Loucy (cell line): ENCODE results near the gene MTARC1.

Experiments used
- H2AFZ ChIP-seq: fragments of 200-600 bp; sonication (generic); 2 replicates; pipeline ENCODE4 v1.6.0; 2016; ENCODE audit warnings: antibody characterized with exemption, mild to moderate bottlenecking, low read length, moderate library complexity
- H3F3A ChIP-seq: fragments of 200-600 bp; 2 replicates; pipeline ENCODE4 v1.6.0; 2016; ENCODE audit warnings: antibody characterized with exemption, low read depth, mild to moderate bottlenecking
- H3K27me3 ChIP-seq: fragments of 200-600 bp; sonication (generic); 2 replicates; pipeline ENCODE4 v1.6.1; 2014; ENCODE audit warnings: low read length, mild to moderate bottlenecking; ENCODE audit not compliant: insufficient read depth, poor library complexity, severe bottlenecking
- H3K36me3 ChIP-seq: fragments of 200-600 bp; sonication (generic); 2 replicates; pipeline ENCODE4 v1.6.1; 2016; ENCODE audit warnings: low read length; ENCODE audit not compliant: insufficient read depth
- H3K4me1 ChIP-seq: fragments of 200-600 bp; sonication (generic); 2 replicates; pipeline ENCODE4 v1.5.1; 2014; ENCODE audit warnings: low read length, mild to moderate bottlenecking; ENCODE audit not compliant: insufficient read depth, poor library complexity, severe bottlenecking
- H3K4me2 ChIP-seq: fragments of 200-600 bp; sonication (generic); 2 replicates; pipeline ENCODE4 v1.6.0; 2014; ENCODE audit warnings: antibody characterized with exemption, low read length, low read depth, mild to moderate bottlenecking; ENCODE audit not compliant: poor library complexity, severe bottlenecking
- H3K4me3 ChIP-seq: fragments of 200-600 bp; sonication (generic); 2 replicates; pipeline ENCODE4 v1.5.1; 2014; ENCODE audit warnings: low read length, mild to moderate bottlenecking, mixed read lengths; ENCODE audit not compliant: poor library complexity, severe bottlenecking
- H3K79me2 ChIP-seq: fragments of 200-600 bp; sonication (generic); 2 replicates; pipeline ENCODE4 v1.6.1; 2014; ENCODE audit warnings: low read length; ENCODE audit not compliant: insufficient read depth
- H3K9ac ChIP-seq: fragments of 200-600 bp; sonication (generic); 2 replicates; pipeline ENCODE4 v1.6.0; 2014; ENCODE audit warnings: mild to moderate bottlenecking, low read depth, low read length, moderate library complexity; ENCODE audit not compliant: poor library complexity, severe bottlenecking
- H3K9me2 ChIP-seq: fragments of 200-600 bp; sonication (generic); replicated peaks from 2 replicates; pipeline ENCODE4 v1.6.1; 2016; ENCODE audit warnings: low read depth, low read length, mixed read lengths
- H3K9me3 ChIP-seq: fragments of 200-600 bp; sonication (generic); 2 replicates; pipeline ENCODE4 v1.6.1; 2014; ENCODE audit warnings: mild to moderate bottlenecking, antibody characterized with exemption, low read length, low read depth; ENCODE audit not compliant: insufficient read depth
- H4K20me1 ChIP-seq: fragments of 200-600 bp; sonication (generic); 2 replicates; pipeline ENCODE4 v1.6.0; 2014; ENCODE audit warnings: antibody characterized with exemption, low read length, mild to moderate bottlenecking; ENCODE audit not compliant: insufficient read depth, poor library complexity, severe bottlenecking
- CTCF ChIP-seq: fragments of 200-600 bp; sonication (generic); conservative IDR thresholded peaks from 2 replicates; pipeline ENCODE4 v1.5.1; 2014; ENCODE audit warnings: mild to moderate bottlenecking, antibody characterized with exemption, low read length
- EZH2phosphoT487 ChIP-seq: fragments of 200-600 bp; IDR thresholded peaks from 2 replicates; pipeline ENCODE4 v1.6.1; 2018; ENCODE audit warnings: antibody characterized with exemption, mild to moderate bottlenecking, moderate library complexity, borderline replicate concordance

The MTARC1 gene

GRCh38 chr1:220785166-220786056 lies 1.3 kb upstream of the MTARC1 start:
- Histone ChIP-seq H3K79me2 (no peaks in the 10 kb centered on the region), H3K9me2 (no peaks in the 10 kb centered on the region), H4K20me1 (no peaks in the 10 kb centered on the region), H3K4me2 (no peak overlapping the region), H3K4me3 (no peak overlapping the region), H3F3A (no peaks in the 10 kb centered on the region), H3K9me3 (no peaks in the 10 kb centered on the region), H3K36me3 (no peaks in the 10 kb centered on the region), H3K27me3 (no peaks in the 10 kb centered on the region), H3K9ac (no peak overlapping the region), H3K4me1 (no peaks in the 10 kb centered on the region), H2AFZ (no peak overlapping the region)
- no peak for TF ChIP-seq CTCF
- TF ChIP-seq EZH2phosphoT487, result no peak

- TF ChIP-seq EZH2phosphoT487, result no peak
- TF ChIP-seq CTCF, result no peak
- no peaks in the 10 kb centered on the region for H3F3A ChIP-seq
- no peak overlapping the region for H3K9ac ChIP-seq
- no peaks in the 10 kb centered on the region for H3K36me3 ChIP-seq
- no peaks in the 10 kb centered on the region for H3K9me3 ChIP-seq
- no peaks in the 10 kb centered on the region for H3K9me2 ChIP-seq
- no peaks in the 10 kb centered on the region for H4K20me1 ChIP-seq
- no peak overlapping the region for H3K4me2 ChIP-seq
- no peak overlapping the region for H3K4me3 ChIP-seq
- H3K79me2 ChIP-seq, result no peaks in the 10 kb centered on the region
- no peak overlapping the region for H2AFZ ChIP-seq
- H3K27me3 ChIP-seq, result no peaks in the 10 kb centered on the region
- H3K4me1 ChIP-seq, result no peaks in the 10 kb centered on the region
These were observed 716 bp upstream of the MTARC1 start for GRCh38 chr1:220786057-220786336.

DNA sequence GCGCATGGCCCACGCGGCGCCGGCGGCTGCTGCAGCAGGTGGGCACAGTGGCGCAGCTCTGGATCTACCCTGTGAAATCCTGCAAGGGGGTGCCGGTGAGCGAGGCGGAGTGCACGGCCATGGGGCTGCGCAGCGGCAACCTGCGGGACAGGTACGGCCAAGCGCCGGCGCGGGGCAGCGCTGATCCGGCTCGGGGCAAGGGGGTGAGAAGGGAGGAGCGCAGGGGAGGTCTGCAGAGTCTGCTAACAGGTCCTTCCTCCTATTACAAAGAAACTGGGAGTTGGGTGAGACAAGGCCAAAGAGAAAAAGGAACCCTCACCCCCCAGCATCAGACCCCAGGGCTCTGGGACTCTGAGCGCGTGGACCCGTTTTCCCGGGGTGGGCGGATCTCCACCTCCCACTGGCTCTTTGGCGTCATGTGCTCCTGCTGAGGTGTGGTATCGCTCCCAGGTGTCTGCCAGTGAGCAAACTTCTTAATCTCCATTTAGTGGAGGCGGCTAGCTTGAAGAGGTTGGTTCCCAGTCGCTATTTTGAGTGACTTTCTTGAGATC lies 431 bp downstream of the MTARC1 start:
- H2AFZ ChIP-seq, result no peak overlapping the region
- H3K9ac ChIP-seq, result no peak overlapping the region

More for the DNA sequence above, 431 bp downstream of the MTARC1 start:
- H3K4me1 ChIP-seq, result no peaks in the 10 kb centered on the region
- TF ChIP-seq CTCF (no peak), EZH2phosphoT487 (no peak)
- no peaks in the 10 kb centered on the region for H3K27me3 ChIP-seq
- no peaks in the 10 kb centered on the region for H3K36me3 ChIP-seq
- H3K4me2 ChIP-seq, result no peak overlapping the region
- H3F3A ChIP-seq, result no peaks in the 10 kb centered on the region
- no peaks in the 10 kb centered on the region for H3K79me2 ChIP-seq
- H3K9me2 ChIP-seq, result no peaks in the 10 kb centered on the region
- H3K4me3 ChIP-seq, result no peak overlapping the region
- no peaks in the 10 kb centered on the region for H3K9me3 ChIP-seq
- no peaks in the 10 kb centered on the region for H4K20me1 ChIP-seq
